HG03521 (cell line): Measurements from ENCODE around the gene PON3.
"Not testable (repeated sequence)": the region's sequence is repeated elsewhere in the genome, so short reads cannot be mapped to it uniquely, and the experiment has no call there.

Experiments used
- ATAC-seq: cut with Tn5 transposase; IDR thresholded peaks from one replicate; pipeline ENCODE4 v1.9.1; 2021; ENCODE audit warnings: mild to moderate bottlenecking, moderate library complexity; ENCODE audit not compliant: unreplicated experiment

PON3 gene

DNA sequence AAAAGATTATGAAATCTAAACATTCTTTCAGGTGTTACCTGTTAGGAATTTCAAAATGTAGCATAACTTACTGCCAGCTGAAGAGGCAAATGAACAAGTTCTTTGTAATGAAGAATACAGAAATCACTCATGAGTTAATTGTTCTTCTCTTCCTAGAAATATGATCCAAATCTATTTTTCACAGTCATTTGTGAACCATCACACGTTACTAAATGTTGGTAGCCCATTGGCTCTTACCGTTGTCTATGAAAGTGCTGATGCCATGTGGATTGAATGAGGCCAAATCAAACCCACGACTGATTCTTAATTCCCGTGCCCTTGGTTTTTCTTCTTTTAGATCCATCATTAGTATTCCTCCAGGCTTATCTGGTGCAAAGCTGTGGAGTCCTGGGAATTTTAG, 15.9 kb upstream of the PON3 start:
- no peak for ATAC-seq

DNA sequence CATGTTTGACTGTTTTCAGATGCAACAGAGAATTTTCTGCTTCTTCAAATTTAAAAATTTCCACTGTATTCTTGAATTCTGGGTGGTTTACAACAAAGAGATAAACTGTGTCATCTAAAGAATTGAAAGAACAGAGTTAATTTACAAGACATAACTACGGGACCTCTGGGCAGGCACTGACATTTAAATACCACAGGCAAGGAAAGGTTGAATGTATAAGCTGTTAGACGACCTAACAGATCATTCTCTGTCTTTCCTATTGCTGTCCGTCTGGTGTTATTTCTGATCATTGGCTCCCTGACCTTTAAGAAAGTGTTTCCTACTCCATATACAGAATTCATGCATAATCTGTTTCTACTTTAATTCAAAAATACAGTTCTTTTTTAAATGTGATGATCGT, 15.5 kb upstream of the PON3 start:
- no peak for ATAC-seq

DNA sequence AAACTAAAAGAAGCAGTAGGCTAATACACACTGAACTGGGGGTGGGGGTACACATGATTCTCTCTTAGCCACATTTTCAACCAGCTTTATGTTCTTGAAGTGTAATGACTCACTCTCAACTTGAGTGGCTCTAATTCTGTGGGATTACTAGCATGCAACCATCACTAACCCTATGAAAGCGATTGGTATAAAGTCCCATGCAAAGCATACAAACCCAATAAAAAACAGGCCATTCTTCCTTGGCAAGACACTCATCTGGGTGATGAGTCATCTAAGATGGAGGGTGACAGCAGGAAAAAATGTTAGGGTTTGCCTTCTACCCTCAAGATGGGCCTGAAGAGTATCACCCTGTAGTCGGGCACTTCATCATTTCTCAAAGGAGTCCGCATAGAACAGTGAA, 14.9 kb upstream of the PON3 start:
- no peak for ATAC-seq

DNA sequence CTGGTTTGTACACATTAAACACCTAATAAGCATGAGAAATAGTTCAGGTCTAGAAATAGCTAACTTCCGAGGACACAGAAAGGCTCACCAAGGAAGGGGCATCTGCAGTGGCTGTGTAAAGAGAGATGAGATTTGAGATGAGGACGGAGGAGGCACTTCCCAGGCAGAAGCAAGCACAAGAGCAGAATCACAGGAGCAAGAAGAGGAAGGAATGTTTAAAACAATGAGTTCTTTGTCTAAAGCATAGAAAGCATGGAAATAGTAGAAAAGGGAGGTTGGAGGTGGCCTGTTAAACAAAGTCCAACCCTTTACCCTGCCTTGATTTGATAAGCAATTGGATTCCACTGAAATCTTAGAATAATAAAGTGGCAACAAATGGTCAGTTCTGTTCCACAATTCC, 11.6 kb upstream of the PON3 start:
- no peak for ATAC-seq

DNA sequence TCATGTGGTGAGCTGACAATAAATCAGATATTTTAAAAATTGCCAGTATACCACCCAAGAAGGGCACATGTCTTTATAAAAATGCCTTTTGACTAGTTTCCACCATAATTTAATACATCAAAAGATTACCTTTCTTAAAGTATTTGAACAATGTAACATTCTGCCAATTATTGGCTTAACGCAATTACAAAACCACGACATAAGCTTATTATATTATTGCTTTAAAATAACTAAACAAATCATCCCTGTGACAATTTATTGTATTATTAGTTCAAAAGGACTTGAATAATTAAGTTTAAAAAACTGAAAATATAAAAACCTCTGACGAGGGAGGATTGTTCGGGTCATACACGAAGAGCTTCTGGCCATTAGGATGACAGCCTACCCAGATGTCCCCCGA, 9.6 kb upstream of the PON3 start:
- no peak for ATAC-seq

DNA sequence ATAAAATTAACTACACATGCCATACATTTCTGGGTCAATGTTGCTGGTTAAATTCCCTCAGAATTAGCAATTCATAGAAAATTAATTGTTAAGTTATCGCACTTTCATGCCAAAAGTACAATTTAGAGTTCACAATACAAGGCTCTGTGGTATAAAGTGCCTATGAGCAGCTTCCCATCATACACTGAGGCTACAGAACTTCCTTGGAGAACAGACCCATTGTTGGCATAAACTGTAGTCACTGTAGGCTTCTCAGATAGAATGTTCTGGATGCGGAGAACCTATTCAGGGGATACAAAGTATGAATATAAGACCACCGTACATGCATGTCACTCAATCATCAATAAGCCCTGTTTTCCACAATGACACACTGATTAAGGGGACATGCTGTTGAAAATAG, 9.0 kb upstream of the PON3 start:
- no peak for ATAC-seq

DNA sequence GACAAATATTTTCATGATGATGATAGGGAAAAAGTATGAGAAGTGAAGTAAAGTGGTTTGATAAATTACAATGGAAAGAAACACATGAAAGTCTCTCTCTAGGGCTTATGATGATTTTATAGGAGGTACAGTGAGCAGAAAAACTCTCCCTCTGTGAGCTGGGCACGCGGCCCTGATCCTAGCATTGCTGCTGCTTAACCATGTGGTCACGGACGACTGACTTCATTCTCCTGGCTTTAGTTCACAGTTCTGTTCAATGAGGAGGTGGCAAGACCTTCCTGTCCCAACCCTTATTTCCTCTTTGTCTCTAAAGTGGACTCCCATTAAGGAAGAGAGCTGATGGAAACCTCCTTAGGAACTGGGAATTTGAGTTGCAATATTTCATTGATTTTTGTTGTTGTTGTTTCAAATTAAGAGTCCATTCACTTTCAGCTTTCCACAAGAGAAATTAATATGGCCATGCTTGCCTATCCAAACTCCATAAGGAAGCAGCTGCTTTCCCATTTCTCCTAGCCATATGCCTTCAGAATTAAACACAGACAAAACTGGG, 8.2 kb upstream of the PON3 start:
- ATAC-seq: no peak

DNA sequence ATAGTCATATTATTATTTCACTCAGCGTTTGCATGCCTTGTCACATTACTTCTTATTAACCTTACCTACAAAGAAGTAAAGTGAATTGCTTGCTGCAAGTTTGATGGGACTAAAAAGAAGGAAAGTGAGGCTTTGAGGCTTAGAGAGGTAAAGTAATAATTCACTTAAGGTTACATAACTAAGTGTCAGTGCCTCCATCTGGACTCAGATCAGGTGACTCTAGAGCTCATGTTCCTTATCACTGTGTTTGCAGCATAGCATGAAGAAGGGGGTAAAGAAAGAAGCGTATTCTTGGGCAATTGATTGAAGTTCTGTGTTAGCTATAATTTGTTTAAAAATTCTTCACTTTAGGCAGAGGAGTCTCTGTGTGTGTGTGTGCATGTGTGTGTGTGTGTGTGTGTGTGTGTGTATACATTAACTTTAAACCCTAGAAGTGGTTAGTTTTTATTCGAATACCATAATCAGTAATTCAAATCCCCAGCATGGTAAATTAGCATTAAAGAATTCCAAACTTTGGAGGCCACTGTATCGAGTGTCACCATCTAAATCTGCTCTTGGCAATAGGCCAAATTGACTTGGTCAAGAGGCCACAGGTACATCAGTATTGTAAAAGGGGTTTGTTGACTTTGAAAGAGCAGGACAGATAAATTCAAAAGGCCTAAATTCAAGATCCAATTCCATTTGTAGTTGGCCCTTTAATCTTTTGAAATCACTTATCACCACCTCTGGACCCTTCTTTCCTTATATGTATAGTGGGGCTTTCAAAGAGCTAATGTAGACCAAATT, 2.2 kb upstream of the PON3 start:
- no peak for ATAC-seq

DNA sequence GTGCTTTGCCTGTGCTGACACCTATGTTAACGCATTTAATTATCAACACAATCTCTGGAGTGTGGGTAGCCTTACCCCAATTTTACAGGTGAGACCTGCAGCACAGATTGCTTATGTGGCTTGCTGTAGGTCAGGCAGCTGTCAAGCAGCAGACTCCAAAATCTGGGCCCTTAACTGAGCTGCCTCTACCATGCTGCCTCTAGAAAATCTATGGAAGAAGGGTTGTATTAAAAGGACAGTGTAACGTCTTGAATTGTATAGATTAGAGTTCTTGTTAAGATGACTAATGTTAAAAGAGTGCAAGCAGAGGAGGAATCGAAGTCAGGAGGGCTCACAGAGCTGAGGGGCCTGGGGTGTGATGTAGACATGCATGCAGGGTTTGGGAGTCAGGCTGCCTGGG, 1.2 kb upstream of the PON3 start:
- no peak for ATAC-seq

DNA sequence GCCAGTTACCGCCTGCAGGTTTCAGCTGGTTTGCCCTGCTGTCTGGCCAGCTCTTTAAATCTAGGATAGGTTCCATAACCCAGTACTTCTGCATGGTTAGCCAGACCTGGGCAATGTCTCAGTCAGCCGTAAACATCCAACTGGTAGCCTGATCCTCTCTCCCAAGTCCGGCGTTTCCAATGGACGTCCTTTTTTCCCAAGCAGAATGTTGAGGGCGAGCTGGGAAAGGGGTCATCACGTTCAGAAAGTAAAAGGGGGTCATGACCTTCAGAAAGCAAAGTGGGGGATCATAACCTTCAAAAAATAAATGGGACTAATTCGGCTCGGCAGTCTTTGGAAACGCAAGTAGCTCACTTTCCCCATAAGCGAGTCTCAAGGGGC, 430 bp downstream of the PON3 start:
- no peak for ATAC-seq

DNA sequence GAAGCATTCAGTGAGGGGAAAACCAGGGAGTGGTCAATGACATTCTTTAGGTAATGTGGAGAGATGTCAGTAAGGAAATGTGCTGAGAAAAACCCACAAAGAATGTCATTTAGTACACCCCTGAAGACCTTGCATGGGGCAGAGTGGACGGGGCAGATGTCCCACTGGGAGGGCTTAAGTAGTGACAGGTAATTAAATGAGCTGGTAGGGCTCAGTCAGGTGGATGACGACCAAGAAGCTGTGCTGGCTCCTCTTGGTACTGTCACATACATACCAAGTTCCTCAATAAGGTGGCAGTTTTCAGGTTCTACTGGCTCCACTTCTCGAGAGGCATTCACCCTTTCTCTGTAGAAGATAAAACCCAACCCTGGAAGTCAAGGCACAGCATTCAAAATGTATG, 1.8 kb downstream of the PON3 start:
- no peak for ATAC-seq

DNA sequence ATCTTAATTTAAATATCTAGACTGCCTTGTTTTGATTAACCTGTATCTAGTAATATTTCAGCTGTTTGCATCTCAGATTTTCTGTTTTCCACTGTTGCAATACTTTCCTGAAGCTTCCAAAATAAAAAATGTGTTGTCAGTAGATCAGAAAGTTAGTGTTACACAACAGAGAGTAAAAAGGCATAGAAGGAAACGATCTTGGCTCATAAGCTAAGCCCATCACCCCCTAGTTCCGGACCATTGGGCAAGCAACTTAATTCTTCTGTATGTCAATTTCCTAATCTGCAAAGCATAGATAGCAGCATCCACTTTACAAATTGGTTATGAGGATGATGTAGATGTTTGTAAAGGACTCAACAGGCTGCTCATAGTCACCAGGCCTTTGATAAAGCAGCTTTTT, 4.4 kb downstream of the PON3 start:
- no peak for ATAC-seq

DNA sequence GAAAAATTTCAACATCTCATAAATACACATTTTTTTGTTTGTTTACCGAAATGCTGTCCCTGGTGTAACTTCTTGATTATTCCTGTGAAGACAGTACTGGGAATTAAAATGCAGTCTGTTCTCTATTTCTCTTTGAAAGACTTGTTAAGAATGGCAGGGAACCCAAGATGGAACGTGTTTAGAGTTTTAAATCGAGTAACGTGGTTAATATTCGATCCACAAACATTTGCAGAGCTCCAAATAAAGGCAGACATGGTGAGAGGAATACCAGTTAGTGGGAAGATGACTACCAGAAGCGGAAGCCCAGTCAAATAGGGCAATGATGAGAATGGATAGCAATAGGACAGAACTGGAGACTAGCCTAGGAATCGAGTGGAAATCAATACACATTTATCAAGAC, 6.7 kb downstream of the PON3 start:
- no peak for ATAC-seq

DNA sequence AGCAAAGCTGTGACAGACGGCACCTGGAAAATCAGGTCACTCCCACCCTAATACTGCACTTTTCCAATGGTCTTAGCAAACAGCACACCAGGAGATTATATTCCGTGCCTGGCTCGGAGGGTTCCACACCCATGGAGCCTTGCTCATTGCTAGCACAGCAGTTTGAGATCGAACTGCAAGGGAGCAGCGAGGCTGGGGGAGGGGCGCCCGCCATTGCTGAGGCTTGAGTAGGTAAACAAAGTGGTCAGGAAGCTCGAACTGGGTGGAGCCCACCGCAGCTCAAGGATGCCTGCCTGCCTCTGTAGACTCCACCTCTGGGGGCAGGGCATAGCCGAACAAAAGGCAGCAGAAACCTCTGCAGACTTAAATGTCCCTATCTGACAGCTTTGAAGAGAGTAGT, 16.7 kb downstream of the PON3 start:
- not testable (repeated sequence) for ATAC-seq

DNA sequence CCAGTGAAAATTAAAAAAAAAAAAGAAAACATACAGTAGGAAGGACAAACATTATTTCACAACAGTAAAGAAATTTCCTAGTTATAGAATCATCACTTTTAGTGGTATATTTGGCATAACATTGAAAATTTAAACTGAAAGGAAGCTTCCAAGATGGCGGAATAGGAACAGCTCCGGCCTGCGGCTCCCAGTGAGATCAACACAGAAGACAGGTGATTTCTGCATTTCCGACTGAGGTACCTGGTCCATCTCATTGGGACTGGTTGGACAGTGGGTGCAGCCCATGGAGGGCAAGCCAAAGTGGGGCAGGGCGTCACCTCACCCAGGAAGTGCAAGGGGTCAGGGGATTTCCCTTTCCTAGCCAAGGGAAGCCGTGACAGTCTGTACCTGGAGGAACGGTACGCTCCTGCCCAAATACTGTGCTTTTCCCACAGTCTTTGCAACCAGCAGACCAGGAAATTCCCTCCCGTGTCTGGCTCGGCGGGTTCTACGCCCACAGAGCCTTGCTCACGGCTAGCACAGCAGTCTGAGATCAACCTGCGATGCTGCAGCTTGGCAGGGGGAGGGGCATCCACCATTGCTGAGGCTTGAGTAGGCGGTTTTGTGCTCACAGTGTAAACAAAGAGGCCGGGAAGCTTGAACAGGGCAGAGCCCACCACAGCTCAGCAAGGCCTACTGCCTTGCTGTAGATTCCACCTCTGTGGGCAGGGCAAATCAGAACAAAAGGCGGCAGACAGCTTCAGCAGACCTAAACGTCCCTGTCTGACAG, 19.4 kb downstream of the PON3 start:
- ATAC-seq: no peak

DNA sequence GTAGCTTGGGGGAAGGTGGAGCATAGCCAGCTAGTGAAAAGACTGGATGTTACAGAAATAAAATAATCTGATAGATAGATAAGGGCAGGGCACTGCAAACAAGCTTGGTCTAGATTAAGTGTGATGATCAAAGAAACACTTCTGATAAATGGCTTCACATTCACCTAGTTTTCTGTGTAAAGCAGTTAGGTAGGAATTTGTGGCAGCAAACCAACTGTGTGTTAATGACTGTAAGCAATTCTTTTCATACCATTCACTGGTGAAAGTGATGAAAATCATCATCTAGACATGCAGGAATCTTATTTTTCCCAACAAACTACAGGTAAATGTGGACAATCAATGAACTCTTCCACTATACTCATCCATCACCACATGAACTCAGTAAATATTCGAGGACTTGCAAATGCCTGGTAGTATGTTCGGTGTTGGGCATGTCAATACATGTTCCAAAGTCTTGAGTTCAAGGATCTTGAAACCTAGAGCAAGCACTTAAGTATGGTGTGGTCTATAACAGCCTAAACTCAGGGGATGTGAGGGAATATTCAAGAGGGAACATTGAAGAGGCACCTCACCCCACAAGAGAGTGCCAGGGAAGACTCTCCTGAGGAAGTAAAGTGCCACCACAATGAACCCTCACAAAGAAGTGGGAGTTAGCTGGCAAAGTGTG, 20.5 kb downstream of the PON3 start:
- ATAC-seq: no peak

DNA sequence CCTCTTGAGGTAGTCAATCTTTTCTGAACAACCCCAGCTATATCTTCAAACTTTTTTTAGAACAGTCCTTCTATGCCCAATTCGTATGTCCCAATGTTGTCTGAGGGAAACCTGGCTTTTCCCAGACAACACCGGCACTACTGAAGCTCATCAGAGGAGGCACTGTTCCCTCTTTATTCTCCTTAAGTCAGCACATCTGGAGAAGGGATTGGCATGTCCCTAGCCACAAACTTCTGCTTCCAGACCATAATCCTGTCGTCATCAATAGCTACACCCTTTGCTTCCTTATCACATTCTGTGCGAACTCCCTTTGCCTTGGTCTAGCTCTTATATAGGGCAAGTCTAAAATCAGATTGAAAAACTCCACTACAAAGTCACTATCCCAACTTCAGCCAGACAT, 22.9 kb downstream of the PON3 start:
- no peak for ATAC-seq

DNA sequence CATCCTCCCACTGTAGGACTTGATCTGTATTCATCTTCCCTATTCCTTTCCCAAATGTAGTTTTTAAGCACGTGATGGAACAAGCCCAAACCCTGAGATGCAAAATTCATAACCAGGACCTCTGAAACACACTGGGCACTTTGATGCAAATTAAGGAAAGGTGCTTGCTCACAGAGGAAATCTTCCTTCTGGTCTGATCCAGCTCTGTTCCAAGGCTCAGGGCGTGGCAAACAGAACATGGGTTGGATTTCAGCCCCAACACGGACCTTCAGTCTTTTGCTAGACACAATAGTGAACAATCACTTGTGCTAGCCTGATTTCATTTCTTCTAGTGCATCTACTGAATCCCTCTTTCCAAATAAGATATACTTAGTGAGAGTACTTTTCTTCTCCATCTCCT, 27.9 kb downstream of the PON3 start:
- no peak for ATAC-seq

DNA sequence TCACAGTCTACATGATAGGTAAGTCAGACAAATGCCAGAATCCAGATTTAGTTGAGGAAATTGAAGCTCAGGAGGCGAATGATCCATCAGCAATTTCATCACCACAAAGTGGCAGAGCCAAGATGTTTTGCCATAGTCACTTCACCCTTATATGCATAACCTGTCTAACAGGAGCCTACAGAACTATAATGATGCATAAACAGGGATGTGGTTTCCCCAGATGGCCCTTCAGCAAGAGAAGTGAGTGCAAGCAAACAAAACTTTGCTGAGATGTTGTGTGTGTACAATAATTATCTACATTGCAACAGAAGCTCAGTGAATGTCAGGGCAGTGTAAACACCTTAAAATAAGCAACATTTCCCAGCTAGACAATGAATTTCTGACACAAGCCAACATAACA, 28.6 kb downstream of the PON3 start:
- ATAC-seq: no peak

DNA sequence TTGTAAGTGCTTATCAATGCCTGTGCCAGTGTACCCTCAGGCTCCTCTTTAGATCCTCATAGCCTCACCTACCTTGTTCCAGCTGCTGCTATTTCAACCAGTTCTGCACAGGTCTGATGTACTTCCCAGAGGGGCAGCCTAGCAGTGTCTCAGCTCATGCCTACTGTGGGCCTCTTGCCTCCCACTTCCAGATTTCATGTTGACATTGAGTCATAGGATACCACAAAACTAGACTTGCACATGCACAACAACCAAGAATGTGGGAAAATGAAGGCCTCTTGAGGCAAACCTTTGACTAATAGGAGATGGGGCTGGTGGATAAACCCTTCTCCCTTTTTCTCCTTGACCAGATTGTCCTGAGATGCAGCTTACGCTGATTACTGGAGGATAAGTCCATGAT, 31.0 kb downstream of the PON3 start:
- no peak for ATAC-seq

DNA sequence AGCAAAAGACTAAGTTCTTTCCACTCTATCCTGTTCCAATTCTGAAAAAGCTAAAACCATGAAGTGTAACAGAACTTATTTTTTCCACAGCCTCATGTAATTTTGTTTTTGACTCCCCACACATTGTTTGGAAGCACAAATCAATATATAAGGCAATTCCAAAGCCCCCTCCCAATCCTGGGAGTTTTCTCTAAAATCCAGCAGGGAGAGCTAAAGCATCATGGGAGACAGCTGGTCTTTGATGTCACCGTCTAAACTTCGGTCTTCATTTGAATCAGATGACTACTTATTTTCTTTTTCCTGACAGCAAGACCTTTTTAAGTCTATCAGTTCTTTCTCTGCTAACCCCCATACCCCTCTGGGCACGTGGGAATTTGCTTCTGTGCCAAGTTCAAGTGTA, 38.6 kb downstream of the PON3 start:
- no peak for ATAC-seq
